HCT116 (cell line): Measurements from ENCODE around the gene GJB4.

Experiments used
- ATF3 ChIP-seq: IDR thresholded peaks from 2 replicates; pipeline ENCODE4 v1.6.1; 2012
- CBX3 ChIP-seq: IDR thresholded peaks from 2 replicates; pipeline ENCODE4 v1.6.1; 2012; ENCODE audit warnings: low read depth
- CTCF ChIP-seq, 3 experiments: fragments of 200-600 bp in 1 of 3; sonication (generic) in 1 of 3; IDR thresholded peaks in 2 of 3; conservative IDR thresholded peaks in 1 of 3; 2 replicates each; pipeline ENCODE4 v1.5.1; 2012 to 2017; ENCODE audit warnings: low read depth in 2 of 3, low read length in 2 of 3, antibody characterized with exemption in 1 of 3, borderline replicate concordance in 1 of 3, control low read depth in 1 of 3, mild to moderate bottlenecking in 1 of 3, mixed read lengths in 1 of 3, mixed run types in 1 of 3, moderate library complexity in 1 of 3; ENCODE audit not compliant: insufficient read depth in 1 of 3
- ELF1 ChIP-seq: IDR thresholded peaks from 2 replicates; pipeline ENCODE4 v1.6.1; 2012; ENCODE audit warnings: low read depth, borderline replicate concordance
- EZH2 ChIP-seq: fragments of 200-600 bp; sonication (generic); IDR thresholded peaks from 2 replicates; pipeline ENCODE4 v1.6.1; 2017; ENCODE audit warnings: antibody characterized with exemption, mixed run types
- EZH2phosphoT487 ChIP-seq: fragments of 200-600 bp; IDR thresholded peaks from 2 replicates; pipeline ENCODE4 v1.6.1; 2018; ENCODE audit warnings: antibody characterized with exemption, borderline replicate concordance
- POLR2A ChIP-seq: IDR thresholded peaks from 2 replicates; pipeline ENCODE4 v1.7.0; 2011; ENCODE audit warnings: borderline replicate concordance; ENCODE audit not compliant: insufficient read depth, insufficient read length; ENCODE audit errors: extremely low read depth
- POLR2AphosphoS5 ChIP-seq: IDR thresholded peaks from 2 replicates; pipeline ENCODE4 v1.6.1; 2011; ENCODE audit warnings: mild to moderate bottlenecking, low read depth, low read length, moderate library complexity
- SP1 ChIP-seq: IDR thresholded peaks from 2 replicates; pipeline ENCODE4 v1.6.1; 2012; ENCODE audit warnings: low read depth
- YY1 ChIP-seq: IDR thresholded peaks from 2 replicates; pipeline ENCODE4 v1.6.1; 2011; ENCODE audit warnings: low read length, low read depth, moderate library complexity, mild to moderate bottlenecking; ENCODE audit not compliant: insufficient replicate concordance; ENCODE audit errors: extremely low read depth
- ZFX ChIP-seq: fragments of 450-650 bp; IDR thresholded peaks from 2 replicates; pipeline ENCODE4 v1.6.1; 2017
- TF ChIP-seq, protein P1 (sequence below): IDR thresholded peaks from 2 replicates; pipeline ENCODE4 v1.6.1; 2012; ENCODE audit warnings: low read depth

- TF ChIP-seq CTCF (IDR thresholded peaks at IDR 0.05 in 2 of 3, conservative IDR thresholded peaks at IDR 0.05 in 1 of 3; ENCODE audit: borderline replicate concordance in 1 of 3, insufficient read depth in 1 of 3, low read depth in 2 of 3, low read length in 2 of 3) = peak in 1 of 3 experiments; percentile 9; a peak in 2 of 6 replicates
- no peak for TF ChIP-seq POLR2AphosphoS5
- TF ChIP-seq ELF1 = no peak
- no peak for TF ChIP-seq EZH2phosphoT487
- TF ChIP-seq POLR2A = no peak
- no peak for TF ChIP-seq ATF3
- no peak for TF ChIP-seq SP1
- TF ChIP-seq ZFX = no peak
- no peak for TF ChIP-seq EZH2
- TF ChIP-seq CBX3 = no peak
- TF ChIP-seq YY1 = no peak
- TF ChIP-seq, protein P1, sequence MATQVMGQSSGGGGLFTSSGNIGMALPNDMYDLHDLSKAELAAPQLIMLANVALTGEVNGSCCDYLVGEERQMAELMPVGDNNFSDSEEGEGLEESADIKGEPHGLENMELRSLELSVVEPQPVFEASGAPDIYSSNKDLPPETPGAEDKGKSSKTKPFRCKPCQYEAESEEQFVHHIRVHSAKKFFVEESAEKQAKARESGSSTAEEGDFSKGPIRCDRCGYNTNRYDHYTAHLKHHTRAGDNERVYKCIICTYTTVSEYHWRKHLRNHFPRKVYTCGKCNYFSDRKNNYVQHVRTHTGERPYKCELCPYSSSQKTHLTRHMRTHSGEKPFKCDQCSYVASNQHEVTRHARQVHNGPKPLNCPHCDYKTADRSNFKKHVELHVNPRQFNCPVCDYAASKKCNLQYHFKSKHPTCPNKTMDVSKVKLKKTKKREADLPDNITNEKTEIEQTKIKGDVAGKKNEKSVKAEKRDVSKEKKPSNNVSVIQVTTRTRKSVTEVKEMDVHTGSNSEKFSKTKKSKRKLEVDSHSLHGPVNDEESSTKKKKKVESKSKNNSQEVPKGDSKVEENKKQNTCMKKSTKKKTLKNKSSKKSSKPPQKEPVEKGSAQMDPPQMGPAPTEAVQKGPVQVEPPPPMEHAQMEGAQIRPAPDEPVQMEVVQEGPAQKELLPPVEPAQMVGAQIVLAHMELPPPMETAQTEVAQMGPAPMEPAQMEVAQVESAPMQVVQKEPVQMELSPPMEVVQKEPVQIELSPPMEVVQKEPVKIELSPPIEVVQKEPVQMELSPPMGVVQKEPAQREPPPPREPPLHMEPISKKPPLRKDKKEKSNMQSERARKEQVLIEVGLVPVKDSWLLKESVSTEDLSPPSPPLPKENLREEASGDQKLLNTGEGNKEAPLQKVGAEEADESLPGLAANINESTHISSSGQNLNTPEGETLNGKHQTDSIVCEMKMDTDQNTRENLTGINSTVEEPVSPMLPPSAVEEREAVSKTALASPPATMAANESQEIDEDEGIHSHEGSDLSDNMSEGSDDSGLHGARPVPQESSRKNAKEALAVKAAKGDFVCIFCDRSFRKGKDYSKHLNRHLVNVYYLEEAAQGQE = no peak
Observed at GRCh38 chr1:34753163-34753562, 6.4 kb upstream of the GJB4 start.
